HG03025 (cell line): Measurements from ENCODE around the gene PIP5K1B.

Source experiments
- ATAC-seq: cut with Tn5 transposase; IDR thresholded peaks from one replicate; pipeline ENCODE4 v1.9.1; 2021; ENCODE audit warnings: mild to moderate bottlenecking, moderate library complexity; ENCODE audit not compliant: unreplicated experiment, low FRiP score

The PIP5K1B gene

GRCh38 chr9:68768619-68769018 is 63.6 kb downstream of the PIP5K1B start:
- ATAC-seq = no peak

DNA sequence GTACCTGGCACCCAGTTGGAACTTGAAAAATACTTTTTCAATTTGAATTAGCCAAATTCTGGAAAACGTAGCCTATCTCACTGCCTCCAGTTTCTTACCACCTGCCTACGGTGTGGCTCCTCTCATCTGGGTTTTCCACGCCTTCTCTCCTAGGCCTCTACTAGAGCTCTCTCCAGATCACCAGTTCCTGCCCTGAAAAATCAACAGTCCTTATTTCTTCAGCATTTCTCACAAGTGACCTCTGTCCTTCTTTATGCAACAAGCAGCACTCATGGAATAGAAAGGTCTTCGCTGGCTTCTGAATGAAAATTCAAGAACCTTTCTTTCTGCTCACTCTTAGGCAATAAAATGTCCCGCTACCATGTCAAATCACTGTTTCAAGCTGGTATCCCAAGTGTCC is 64.8 kb downstream of the PIP5K1B start:
- ATAC-seq = no peak

DNA sequence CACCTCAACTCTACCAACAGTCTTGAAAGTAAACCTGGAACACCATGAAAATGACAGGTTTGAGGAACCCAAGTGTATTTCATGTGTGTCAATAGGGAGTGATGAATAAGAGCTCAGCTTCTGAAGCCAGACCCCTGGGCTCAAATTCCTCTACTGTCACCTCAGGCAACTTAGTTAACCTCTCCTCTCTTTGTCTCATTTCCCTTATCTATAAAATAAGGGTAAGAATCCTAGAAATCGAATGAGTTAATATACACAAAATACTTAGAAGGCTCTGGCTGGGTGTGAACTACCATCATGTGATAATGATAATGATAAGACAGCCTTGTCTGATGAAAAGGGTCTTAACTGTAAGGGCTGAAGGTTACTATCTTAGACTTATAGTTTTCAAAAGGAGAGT is 66.3 kb downstream of the PIP5K1B start:
- ATAC-seq = no peak

DNA sequence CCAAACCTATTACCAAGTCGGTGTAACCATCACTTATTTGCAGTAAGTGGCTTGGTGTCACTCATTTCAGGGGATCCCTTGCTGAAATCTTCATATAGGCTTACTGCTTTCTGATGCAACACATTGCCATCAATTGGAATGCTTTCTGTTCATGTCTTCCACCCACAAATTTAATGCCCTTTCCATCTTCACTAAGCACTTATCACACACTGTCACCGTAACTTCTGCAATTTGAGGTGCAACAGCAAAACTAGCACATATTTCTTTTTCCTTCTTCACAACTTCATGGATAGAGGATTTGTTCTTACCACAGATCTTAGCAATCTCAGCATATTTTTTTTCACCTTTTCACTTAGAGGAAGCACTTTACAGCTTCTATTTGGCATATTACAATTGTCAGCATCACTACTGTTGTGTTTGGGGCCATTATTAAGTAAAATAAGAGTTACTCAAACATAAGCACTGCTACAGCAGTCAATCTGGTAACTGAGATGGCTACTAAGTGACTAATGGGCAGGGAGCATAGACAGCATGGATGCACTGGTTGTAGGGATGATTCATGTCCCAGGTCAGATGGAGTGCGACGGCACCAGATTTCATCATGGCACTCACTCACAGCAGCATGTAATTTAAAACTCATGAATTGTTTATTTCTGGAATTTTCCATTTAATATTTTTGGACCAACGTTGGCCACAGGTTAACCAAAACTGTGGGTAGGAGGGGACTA is 70.1 kb downstream of the PIP5K1B start:
- ATAC-seq = no peak

- no peak for ATAC-seq
Measured at GRCh38 chr9:68777070-68777763, 72.2 kb downstream of the PIP5K1B start.

GRCh38 chr9:68778635-68779034 is 73.6 kb downstream of the PIP5K1B start:
- no peak for ATAC-seq

GRCh38 chr9:68779558-68780379 is 74.7 kb downstream of the PIP5K1B start:
- peak; percentile 86 for ATAC-seq

GRCh38 chr9:68780380-68780712 is 75.3 kb downstream of the PIP5K1B start:
- no peak for ATAC-seq

GRCh38 chr9:68780720-68781119 is 75.7 kb downstream of the PIP5K1B start:
- ATAC-seq = no peak

GRCh38 chr9:68781928-68782327 is 76.9 kb downstream of the PIP5K1B start:
- no peak for ATAC-seq

DNA sequence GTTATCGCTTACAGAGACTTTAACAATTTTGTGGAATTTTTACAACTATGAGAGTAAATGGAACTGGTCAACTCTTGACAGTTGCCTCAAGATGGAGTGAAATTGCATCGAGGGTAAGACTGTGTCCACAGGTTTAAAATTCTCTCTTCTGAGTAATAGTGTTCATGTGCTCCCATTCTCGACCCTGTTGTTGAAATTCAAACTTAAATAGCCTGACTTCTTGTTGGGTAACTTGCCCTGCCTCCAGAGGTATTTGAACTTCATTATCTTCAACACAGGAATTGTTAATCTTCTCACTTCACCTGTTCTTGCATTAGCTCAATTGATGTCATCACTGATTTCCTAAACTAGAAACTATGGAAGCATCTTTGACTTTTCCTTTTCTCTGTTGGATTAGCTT is 77.5 kb downstream of the PIP5K1B start:
- no peak for ATAC-seq

- no peak for ATAC-seq
Measured at GRCh38 chr9:68785965-68786364, 80.9 kb downstream of the PIP5K1B start.

- ATAC-seq = no peak
Measured at GRCh38 chr9:68791169-68791568, 86.1 kb downstream of the PIP5K1B start.

DNA sequence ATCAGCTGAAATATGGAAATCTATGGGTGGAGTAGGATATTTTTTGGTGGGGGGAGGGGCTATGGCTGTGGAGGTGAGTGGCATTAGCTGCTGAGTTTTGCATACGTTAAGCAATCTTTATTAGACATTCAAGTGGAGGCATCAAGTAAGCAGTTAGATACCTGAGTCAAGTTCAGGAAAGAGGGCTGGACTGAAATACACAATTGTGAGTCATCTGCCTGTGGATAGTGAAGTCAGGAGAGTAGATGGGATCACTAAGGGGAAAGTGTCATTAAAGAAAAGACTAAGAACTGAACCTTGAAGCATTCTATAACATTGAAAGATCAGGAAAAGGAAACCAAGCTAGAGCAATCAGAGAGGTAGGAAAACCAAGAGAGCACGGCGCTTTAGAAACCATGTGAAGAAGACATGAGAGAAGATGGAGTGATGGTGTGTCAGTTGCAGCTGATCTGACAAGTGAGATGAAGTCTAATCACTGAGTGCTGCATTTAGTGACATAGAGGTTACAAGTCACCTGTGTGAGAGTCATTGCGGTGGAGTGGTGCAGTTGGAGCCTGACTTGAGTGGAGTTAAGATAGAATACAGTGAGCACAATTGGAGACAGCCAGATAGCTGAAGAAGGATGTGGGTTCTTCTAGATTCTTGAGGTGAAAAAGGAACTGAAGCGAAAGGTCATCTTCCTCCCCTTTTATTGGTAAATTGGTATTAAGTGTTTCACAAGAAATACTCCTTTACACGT is 88.7 kb downstream of the PIP5K1B start:
- no peak for ATAC-seq

DNA sequence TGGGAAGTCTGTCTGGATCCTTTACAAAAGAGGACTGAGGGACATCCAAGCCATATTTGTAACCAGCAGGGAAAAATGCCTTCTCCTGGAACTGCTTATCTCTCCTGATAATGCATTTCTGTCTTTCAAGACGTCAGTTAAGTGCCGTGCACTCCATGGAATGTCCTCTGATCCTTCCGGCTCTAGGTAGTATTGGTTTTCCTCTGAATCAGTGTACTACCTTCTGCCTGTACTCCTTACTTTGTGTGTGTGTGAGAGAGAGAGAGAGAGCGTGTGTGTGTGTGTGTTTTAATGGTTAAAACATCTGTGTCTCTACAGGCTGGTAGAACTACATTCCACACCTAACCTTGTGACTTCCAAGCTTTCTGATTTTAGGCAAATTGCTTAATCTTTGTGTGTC is 89.9 kb downstream of the PIP5K1B start:
- ATAC-seq = no peak

GRCh38 chr9:68795411-68795810 is 90.4 kb downstream of the PIP5K1B start:
- ATAC-seq = no peak

- ATAC-seq = no peak
Measured at GRCh38 chr9:68797116-68797515, 92.1 kb downstream of the PIP5K1B start.

- ATAC-seq = no peak
Measured at GRCh38 chr9:68798423-68798822, 93.4 kb downstream of the PIP5K1B start.

DNA sequence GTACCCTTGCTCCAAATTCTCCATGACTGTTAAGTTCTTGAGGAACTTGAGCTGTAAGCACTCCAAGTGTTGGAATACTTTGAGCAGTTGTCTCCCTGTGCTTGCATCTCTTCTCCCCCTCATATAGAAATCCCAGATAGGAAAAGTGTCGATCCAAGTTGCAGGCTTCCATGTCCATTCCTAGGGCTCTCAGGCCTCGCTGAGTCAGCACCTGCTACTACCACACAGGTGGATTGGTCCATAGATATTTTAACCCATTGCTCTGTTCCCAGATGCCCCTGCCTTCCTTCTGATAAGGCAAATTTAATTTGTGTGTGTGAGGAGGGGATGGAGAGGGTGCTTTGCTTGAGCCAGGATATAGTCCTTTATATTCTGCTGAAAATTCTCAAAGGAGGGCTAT is 95.8 kb downstream of the PIP5K1B start:
- ATAC-seq = no peak

DNA sequence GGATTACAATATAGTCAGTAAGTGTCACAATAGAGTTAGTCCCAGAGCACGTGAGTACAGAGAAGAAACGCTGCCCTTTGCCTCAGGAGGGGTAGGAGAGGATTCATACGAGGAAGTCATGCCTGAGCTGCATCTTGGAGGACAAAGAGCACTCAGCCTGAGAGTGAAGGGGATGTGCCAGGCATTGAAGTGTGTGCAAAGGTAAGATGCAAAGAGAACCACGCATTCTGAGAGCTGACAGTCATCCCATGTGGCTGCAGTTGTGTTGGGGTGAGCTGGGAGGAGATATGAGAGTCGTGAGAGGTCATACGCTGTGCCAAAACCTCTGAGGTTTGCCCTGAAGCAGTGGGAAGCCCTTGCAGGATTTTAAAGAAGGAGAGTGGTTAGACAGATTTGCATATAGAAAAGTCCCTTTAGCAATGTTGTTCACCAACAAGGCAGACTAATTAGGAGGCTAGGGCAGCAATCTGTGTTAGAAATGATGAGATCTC is 97.5 kb downstream of the PIP5K1B start:
- ATAC-seq = peak; percentile 92
